HEK293 (cell line): ENCODE results near the gene VAV3.

Source experiments
- CTCF ChIA-PET: fragments of 350-600 bp; formaldehyde crosslinking; extraction: SDS; loops from one replicate; lab custom pipeline; 2021; ENCODE audit warnings: antibody characterized with exemption; lab: Yijun Ruan, JAX
- POLR2A ChIA-PET: fragments of 300-600 bp; formaldehyde crosslinking; extraction: SDS; loops from one replicate; lab custom pipeline; 2020; ENCODE audit warnings: antibody characterized with exemption, inconsistent platforms; lab: Yijun Ruan, JAX
- H3K27ac ChIP-seq: fragments of 200-500 bp; sonication (Bioruptor generic); 2 replicates; pipeline ENCODE4 v1.5.1; 2014; ENCODE audit warnings: low read depth, low read length, control low read depth, inconsistent platforms; ENCODE audit errors: extremely low read depth
- H3K36me3 ChIP-seq, 2 experiments: fragments of 200-500 bp in 1 of 2; sonication (Bioruptor generic) in 1 of 2; 1 replicate in 1 of 2; 2 replicates in 1 of 2; pipeline ENCODE4 v1.5.1; 2014 to 2017; ENCODE audit warnings: inconsistent platforms in 2 of 2, low read length in 2 of 2; ENCODE audit not compliant: control insufficient read depth in 2 of 2, insufficient read depth in 1 of 2
- H3K4me1 ChIP-seq: fragments of 200-500 bp; sonication (Bioruptor generic); 2 replicates; pipeline ENCODE4 v1.5.1; 2014; ENCODE audit warnings: mild to moderate bottlenecking, low read length, inconsistent platforms; ENCODE audit not compliant: control insufficient read depth, insufficient read depth
- H3K4me3 ChIP-seq: 2 replicates; pipeline ENCODE4 v1.5.1; 2011; ENCODE audit warnings: low read depth, mild to moderate bottlenecking, control low read depth, low read length, moderate library complexity
- H3K9me3 ChIP-seq: fragments of 200-500 bp; sonication (Bioruptor generic); 2 replicates; pipeline ENCODE4 v1.5.1; 2014; ENCODE audit warnings: low read depth, low read length, inconsistent platforms; ENCODE audit not compliant: control insufficient read depth, insufficient read depth
- BCL6B ChIP-seq: fragments of 450-650 bp; formaldehyde crosslinking; IDR thresholded peaks from 2 replicates; pipeline ENCODE4 v1.5.1; 2017; ENCODE audit warnings: missing biosample characterization, missing genetic modification characterization
- GLI4 ChIP-seq: fragments of 450-650 bp; formaldehyde crosslinking; IDR thresholded peaks from 2 replicates; pipeline ENCODE4 v1.5.1; 2016; ENCODE audit warnings: missing biosample characterization, missing genetic modification characterization
- HOXC10 ChIP-seq: sonication (generic); formaldehyde crosslinking; IDR thresholded peaks from 2 replicates; pipeline ENCODE4 v1.8.1; 2023; ENCODE audit warnings: mild to moderate bottlenecking, missing genetic modification reagents
- KLF1 ChIP-seq: fragments of 450-650 bp; formaldehyde crosslinking; IDR thresholded peaks from 2 replicates; pipeline ENCODE4 v1.5.1; 2016; ENCODE audit warnings: missing biosample characterization, missing genetic modification characterization
- OVOL3 ChIP-seq: fragments of 450-650 bp; formaldehyde crosslinking; IDR thresholded peaks from 2 replicates; pipeline ENCODE4 v1.5.1; 2016; ENCODE audit warnings: missing biosample characterization, missing genetic modification characterization
- ZBTB44 ChIP-seq: fragments of 450-650 bp; IDR thresholded peaks from 2 replicates; pipeline ENCODE4 v1.5.1; 2018; ENCODE audit warnings: missing biosample characterization, mild to moderate bottlenecking, missing genetic modification characterization
- ZNF132 ChIP-seq: fragments of 450-650 bp; formaldehyde crosslinking; IDR thresholded peaks from 2 replicates; pipeline ENCODE4 v1.5.1; 2017; ENCODE audit warnings: missing biosample characterization, missing genetic modification characterization, borderline replicate concordance
- ZNF133 ChIP-seq: fragments of 450-650 bp; formaldehyde crosslinking; IDR thresholded peaks from 2 replicates; pipeline ENCODE4 v1.5.1; 2016; ENCODE audit warnings: missing biosample characterization, missing genetic modification characterization
- ZNF148 ChIP-seq: fragments of 450-650 bp; formaldehyde crosslinking; IDR thresholded peaks from 2 replicates; pipeline ENCODE4 v1.5.0; 2017; ENCODE audit warnings: missing biosample characterization, missing genetic modification characterization, borderline replicate concordance
- ZNF302 ChIP-seq: fragments of 450-650 bp; formaldehyde crosslinking; IDR thresholded peaks from 2 replicates; pipeline ENCODE4 v1.5.1; 2016; ENCODE audit warnings: missing biosample characterization, missing genetic modification characterization, low read depth
- ZNF48 ChIP-seq: fragments of 450-650 bp; formaldehyde crosslinking; IDR thresholded peaks from 2 replicates; pipeline ENCODE4 v1.5.1; 2016; ENCODE audit warnings: missing biosample characterization, missing genetic modification characterization
- ZNF521 ChIP-seq: fragments of 450-650 bp; formaldehyde crosslinking; IDR thresholded peaks from 2 replicates; pipeline ENCODE4 v1.5.1; 2017; ENCODE audit warnings: missing biosample characterization, mild to moderate bottlenecking, missing genetic modification characterization
- ZNF555 ChIP-seq: fragments of 450-650 bp; formaldehyde crosslinking; conservative IDR thresholded peaks from 2 replicates; pipeline ENCODE4 v1.5.1; 2017; ENCODE audit warnings: missing biosample characterization, mild to moderate bottlenecking, missing genetic modification characterization, inconsistent platforms
- ZNF621 ChIP-seq: fragments of 450-650 bp; formaldehyde crosslinking; IDR thresholded peaks from 2 replicates; pipeline ENCODE4 v1.5.1; 2017; ENCODE audit warnings: missing biosample characterization, missing genetic modification characterization
- ZNF670 ChIP-seq: fragments of 450-650 bp; formaldehyde crosslinking; IDR thresholded peaks from 2 replicates; pipeline ENCODE4 v1.5.1; 2016; ENCODE audit warnings: missing biosample characterization, missing genetic modification characterization, low read depth
- ZNF76 ChIP-seq: fragments of 450-650 bp; formaldehyde crosslinking; IDR thresholded peaks from 2 replicates; pipeline ENCODE4; 2016; ENCODE audit warnings: low read depth, missing biosample characterization, missing genetic modification characterization, borderline replicate concordance
- ZNF785 ChIP-seq: fragments of 450-650 bp; formaldehyde crosslinking; IDR thresholded peaks from 2 replicates; pipeline ENCODE4 v1.5.1; 2016; ENCODE audit warnings: missing biosample characterization, missing genetic modification characterization
- ZNF791 ChIP-seq: fragments of 450-650 bp; formaldehyde crosslinking; IDR thresholded peaks from 2 replicates; pipeline ENCODE4 v1.5.1; 2016; ENCODE audit warnings: missing biosample characterization, missing genetic modification characterization
- TF ChIP-seq, protein P1 (sequence below): fragments of 450-650 bp; formaldehyde crosslinking; IDR thresholded peaks from 2 replicates; pipeline ENCODE4 v1.5.1; 2016; ENCODE audit warnings: missing biosample characterization, missing genetic modification characterization, low read depth

VAV3 gene

DNA sequence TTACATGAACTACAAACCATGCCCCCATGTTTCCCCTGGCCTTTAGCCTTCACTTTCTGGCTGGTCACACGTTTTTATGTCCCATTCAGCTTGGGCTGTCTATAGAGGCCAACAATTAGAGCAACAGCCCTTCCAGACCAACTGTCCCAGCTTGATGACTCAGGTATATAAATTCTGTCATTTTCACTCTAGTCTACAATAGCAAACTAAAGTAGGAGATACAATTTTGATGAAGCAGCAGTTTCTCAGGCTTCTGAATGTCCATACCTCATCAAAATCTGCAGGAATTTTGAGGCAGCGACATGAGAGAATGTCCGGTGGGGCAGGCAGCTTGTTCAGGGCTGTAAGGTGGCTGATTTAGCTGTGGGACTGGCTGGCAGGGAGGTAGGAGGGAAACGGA, 45.6 kb upstream of the VAV3 start (continued):
- TF ChIP-seq ZNF148 (tag by site-specific recombination) (no peak), KLF1 (tag by site-specific recombination) (no peak)
- TF ChIP-seq, all 188 proteins: peak for 0

GRCh38 chr1:108009603-108010195, 44.7 kb upstream of the VAV3 start:
- no peaks in the 10 kb centered on the region for H3K4me1 ChIP-seq
- TF ChIP-seq HOXC10 (CRISPR knock-in tag): no peak
- TF ChIP-seq ZNF621: no peak
- TF ChIP-seq ZNF132 (tag by site-specific recombination): no peak
- no peak for TF ChIP-seq ZBTB44 (tag by site-specific recombination)
- no peak for TF ChIP-seq ZNF48 (tag by site-specific recombination)
- no peak for TF ChIP-seq ZNF133 (tag by site-specific recombination)
- no peak for TF ChIP-seq ZNF555 (tag by site-specific recombination)
- TF ChIP-seq, protein P1, sequence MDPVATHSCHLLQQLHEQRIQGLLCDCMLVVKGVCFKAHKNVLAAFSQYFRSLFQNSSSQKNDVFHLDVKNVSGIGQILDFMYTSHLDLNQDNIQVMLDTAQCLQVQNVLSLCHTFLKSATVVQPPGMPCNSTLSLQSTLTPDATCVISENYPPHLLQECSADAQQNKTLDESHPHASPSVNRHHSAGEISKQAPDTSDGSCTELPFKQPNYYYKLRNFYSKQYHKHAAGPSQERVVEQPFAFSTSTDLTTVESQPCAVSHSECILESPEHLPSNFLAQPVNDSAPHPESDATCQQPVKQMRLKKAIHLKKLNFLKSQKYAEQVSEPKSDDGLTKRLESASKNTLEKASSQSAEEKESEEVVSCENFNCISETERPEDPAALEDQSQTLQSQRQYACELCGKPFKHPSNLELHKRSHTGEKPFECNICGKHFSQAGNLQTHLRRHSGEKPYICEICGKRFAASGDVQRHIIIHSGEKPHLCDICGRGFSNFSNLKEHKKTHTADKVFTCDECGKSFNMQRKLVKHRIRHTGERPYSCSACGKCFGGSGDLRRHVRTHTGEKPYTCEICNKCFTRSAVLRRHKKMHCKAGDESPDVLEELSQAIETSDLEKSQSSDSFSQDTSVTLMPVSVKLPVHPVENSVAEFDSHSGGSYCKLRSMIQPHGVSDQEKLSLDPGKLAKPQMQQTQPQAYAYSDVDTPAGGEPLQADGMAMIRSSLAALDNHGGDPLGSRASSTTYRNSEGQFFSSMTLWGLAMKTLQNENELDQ: no peak
- no peak for TF ChIP-seq ZNF791
- TF ChIP-seq ZNF76 (tag by site-specific recombination): no peak
- TF ChIP-seq ZNF302 (tag by site-specific recombination): no peak
- no peak for TF ChIP-seq ZNF785 (tag by site-specific recombination)
- TF ChIP-seq OVOL3 (tag by site-specific recombination): no peak
- TF ChIP-seq GLI4 (tag by site-specific recombination): no peak
- TF ChIP-seq BCL6B: no peak
- no peak for TF ChIP-seq ZNF670 (tag by site-specific recombination)
- no peak for TF ChIP-seq ZNF521
- H3K27ac ChIP-seq: no peak overlapping the region
- H3K36me3 ChIP-seq: no peaks in the 10 kb centered on the region
- H3K9me3 ChIP-seq: no peaks in the 10 kb centered on the region
- ChIA-PET CTCF (interaction anchor here (0.6 kb wide), 1 partner anchor 9 kb away, joined by 4 read pairs; no protein-coding TSS in a partner anchor), POLR2A (no interaction called here)
- H3K4me3 ChIP-seq: no peak overlapping the region
